ENCODE data around the gene DLG1. TPM values are rescaled to one million over a fixed set of nuclear protein-coding genes. Genes with fewer than 3 reads are reported as not detected.

DLG1 gene
- total RNA-seq, 4 donors from 2014 or later: 71.4 to 90.4 (median 80.9) TPM

- WGBS, 2 donors (ENCODE audit: low coverage in 1 of 2): no CpG with 5 or more reads among the region's 20 CpGs
Observed at GRCh38 chr3:197009532-197010019, 288.8 kb downstream of the DLG1 start.

GRCh38 chr3:197008436-197009209 is 289.8 kb downstream of the DLG1 start:
- Histone ChIP-seq H3K36me3 (no peaks in the 10 kb centered on the region), H3K4me1 (peaks cover 0 to 7% (median 2%) of the 10 kb centered on the region in 3 donors), H3K4me3 (no peak overlapping the region), H3K27ac (no peak overlapping the region), H3K9me3 (no peaks in the 10 kb centered on the region), H3K27me3 (no peaks in the 10 kb centered on the region)
- whole genome bisulfite sequencing, 2 donors (ENCODE audit: low coverage in 1 of 2): no CpG with 5 or more reads among the region's 27 CpGs
- no peak for TF ChIP-seq POLR2A (IDR thresholded peaks at IDR 0.05)
- TF ChIP-seq, protein P1, sequence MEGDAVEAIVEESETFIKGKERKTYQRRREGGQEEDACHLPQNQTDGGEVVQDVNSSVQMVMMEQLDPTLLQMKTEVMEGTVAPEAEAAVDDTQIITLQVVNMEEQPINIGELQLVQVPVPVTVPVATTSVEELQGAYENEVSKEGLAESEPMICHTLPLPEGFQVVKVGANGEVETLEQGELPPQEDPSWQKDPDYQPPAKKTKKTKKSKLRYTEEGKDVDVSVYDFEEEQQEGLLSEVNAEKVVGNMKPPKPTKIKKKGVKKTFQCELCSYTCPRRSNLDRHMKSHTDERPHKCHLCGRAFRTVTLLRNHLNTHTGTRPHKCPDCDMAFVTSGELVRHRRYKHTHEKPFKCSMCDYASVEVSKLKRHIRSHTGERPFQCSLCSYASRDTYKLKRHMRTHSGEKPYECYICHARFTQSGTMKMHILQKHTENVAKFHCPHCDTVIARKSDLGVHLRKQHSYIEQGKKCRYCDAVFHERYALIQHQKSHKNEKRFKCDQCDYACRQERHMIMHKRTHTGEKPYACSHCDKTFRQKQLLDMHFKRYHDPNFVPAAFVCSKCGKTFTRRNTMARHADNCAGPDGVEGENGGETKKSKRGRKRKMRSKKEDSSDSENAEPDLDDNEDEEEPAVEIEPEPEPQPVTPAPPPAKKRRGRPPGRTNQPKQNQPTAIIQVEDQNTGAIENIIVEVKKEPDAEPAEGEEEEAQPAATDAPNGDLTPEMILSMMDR (IDR thresholded peaks at IDR 0.05): no peak
- TF ChIP-seq POLR2AphosphoS5 (IDR thresholded peaks at IDR 0.05): no peak
- TF ChIP-seq EP300 (IDR thresholded peaks at IDR 0.05): no peak
- ATAC-seq: no peak

More at GRCh38 chr3:197009532-197010019, 288.8 kb downstream of the DLG1 start:
- Histone ChIP-seq H3K9me3 (no peaks in the 10 kb centered on the region), H3K27me3 (no peaks in the 10 kb centered on the region), H3K4me3 (no peak overlapping the region), H3K4me1 (no peaks in the 10 kb centered on the region), H3K36me3 (no peaks in the 10 kb centered on the region), H3K27ac (no peak overlapping the region)
- no peak for TF ChIP-seq POLR2AphosphoS5 (IDR thresholded peaks at IDR 0.05)
- TF ChIP-seq, protein P1 (IDR thresholded peaks at IDR 0.05): no peak
- TF ChIP-seq POLR2A (IDR thresholded peaks at IDR 0.05): no peak
- TF ChIP-seq EP300 (IDR thresholded peaks at IDR 0.05): no peak
- ATAC-seq: no peak

- TF ChIP-seq POLR2AphosphoS5 (IDR thresholded peaks at IDR 0.05) (no peak), EP300 (IDR thresholded peaks at IDR 0.05) (no peak), POLR2A (IDR thresholded peaks at IDR 0.05) (no peak)
- TF ChIP-seq, protein P1 (IDR thresholded peaks at IDR 0.05): no peak
- WGBS, 2 donors (ENCODE audit: low coverage in 1 of 2): 73% methylated on average over 5 of the region's 8 CpGs; no CpG with 5 or more reads in 1 of the 2 donors
- Histone ChIP-seq H3K27ac (no peak overlapping the region), H3K36me3 (no peaks in the 10 kb centered on the region), H3K4me3 (no peak overlapping the region), H3K9me3 (no peaks in the 10 kb centered on the region), H3K4me1 (peaks cover 0 to 9% (median 3%) of the 10 kb centered on the region in 3 donors), H3K27me3 (no peaks in the 10 kb centered on the region)
- no peak for ATAC-seq
Observed at GRCh38 chr3:197007953-197008352, 290.5 kb downstream of the DLG1 start.

DNA sequence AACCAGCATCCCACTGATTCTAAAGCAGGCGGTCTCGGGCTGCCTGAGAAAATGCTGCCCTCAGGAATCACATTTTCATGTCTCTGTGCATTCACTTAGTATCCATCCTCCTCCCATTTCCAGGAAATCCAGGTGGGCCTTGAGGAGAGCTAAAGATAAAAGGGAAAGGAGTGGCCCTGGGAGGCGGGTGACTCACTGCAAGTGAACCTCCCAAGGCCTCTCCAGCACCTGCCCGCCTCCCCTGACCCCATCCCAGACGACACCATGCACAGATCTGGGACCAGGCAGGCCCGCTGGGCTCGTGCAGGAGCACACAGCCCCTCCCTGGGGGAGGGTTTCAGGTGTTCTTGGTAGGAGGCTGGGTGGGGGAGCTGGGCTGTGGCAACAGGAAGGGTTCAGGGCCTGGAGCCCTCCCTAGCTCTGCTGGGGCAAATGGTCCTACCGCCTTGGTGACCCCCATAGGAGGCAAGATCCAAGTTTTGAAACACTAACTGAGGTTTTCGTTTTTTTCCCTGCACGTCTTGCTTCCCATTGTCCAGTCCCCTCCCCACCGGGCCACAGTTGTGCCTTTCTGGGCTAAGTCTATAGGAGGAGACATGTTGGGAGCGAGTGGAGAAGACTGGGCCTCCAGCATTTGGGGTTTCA is 291.0 kb downstream of the DLG1 start:
- H3K27me3 ChIP-seq: no peaks in the 10 kb centered on the region
- no peak overlapping the region for H3K27ac ChIP-seq
- no peaks in the 10 kb centered on the region for H3K9me3 ChIP-seq
- WGBS, 2 donors (ENCODE audit: low coverage in 1 of 2): 79% methylated on average over 3 of the region's 12 CpGs; no CpG with 5 or more reads in 1 of the 2 donors
- H3K4me1 ChIP-seq: peaks cover 0 to 13% (median 4%) of the 10 kb centered on the region in 3 donors
- no peaks in the 10 kb centered on the region for H3K36me3 ChIP-seq
- H3K4me3 ChIP-seq: no peak overlapping the region
- TF ChIP-seq EP300 (IDR thresholded peaks at IDR 0.05): no peak
- TF ChIP-seq, protein P1 (IDR thresholded peaks at IDR 0.05): no peak
- TF ChIP-seq POLR2AphosphoS5 (IDR thresholded peaks at IDR 0.05): no peak
- no peak for TF ChIP-seq POLR2A (IDR thresholded peaks at IDR 0.05)
- ATAC-seq: no peak
